ENCODE measurements around the gene CPNE2.

CPNE2 gene

GRCh38 chr16:57141822-57142631 is 49.6 kb downstream of the CPNE2 start:
- H3K4me2 ChIP-seq (ENCODE audit: low read length), result no peak overlapping the region
- no peak for TF ChIP-seq CTCF (IDR thresholded peaks at IDR 0.05)

GRCh38 chr16:57143149-57143921 is 51.0 kb downstream of the CPNE2 start:
- Histone ChIP-seq H3K4me3 (ENCODE audit: low read depth, low read length) (no peak overlapping the region), H3K36me3 (ENCODE audit: control insufficient read depth, insufficient read depth, low read length) (no peaks in the 10 kb centered on the region), H2AFZ (no peak overlapping the region), H3K27ac (no peak overlapping the region), H3K4me2 (ENCODE audit: low read length) (no peak overlapping the region), H3K4me1 (no peaks in the 10 kb centered on the region), H3K9me3 (ENCODE audit: control insufficient read depth, low read length) (no peaks in the 10 kb centered on the region), H3K9ac (no peak overlapping the region), H3K27me3 (ENCODE audit: control insufficient read depth, insufficient read depth, low read length) (no peaks in the 10 kb centered on the region), H3K79me2 (no peaks in the 10 kb centered on the region)
- TF ChIP-seq CTCF (IDR thresholded peaks at IDR 0.05), result no peak

More at GRCh38 chr16:57141822-57142631, 49.6 kb downstream of the CPNE2 start:
- Histone ChIP-seq H3K9me3 (ENCODE audit: control insufficient read depth, low read length) (no peaks in the 10 kb centered on the region), H3K27me3 (ENCODE audit: control insufficient read depth, insufficient read depth, low read length) (no peaks in the 10 kb centered on the region), H3K79me2 (no peaks in the 10 kb centered on the region), H2AFZ (no peak overlapping the region), H3K4me1 (no peaks in the 10 kb centered on the region), H3K36me3 (ENCODE audit: control insufficient read depth, insufficient read depth, low read length) (no peaks in the 10 kb centered on the region), H3K4me3 (ENCODE audit: low read depth, low read length) (no peak overlapping the region), H3K27ac (no peak overlapping the region), H3K9ac (no peak overlapping the region)

GRCh38 chr16:57144027-57144426 is 51.6 kb downstream of the CPNE2 start:
- H3K36me3 ChIP-seq (ENCODE audit: control insufficient read depth, insufficient read depth, low read length), result no peaks in the 10 kb centered on the region
- no peak overlapping the region for H3K4me2 ChIP-seq (ENCODE audit: low read length)
- no peak overlapping the region for H2AFZ ChIP-seq
- H3K4me3 ChIP-seq (ENCODE audit: low read depth, low read length), result no peak overlapping the region
- H3K9ac ChIP-seq, result no peak overlapping the region
- H3K79me2 ChIP-seq, result no peaks in the 10 kb centered on the region
- no peaks in the 10 kb centered on the region for H3K27me3 ChIP-seq (ENCODE audit: control insufficient read depth, insufficient read depth, low read length)
- H3K4me1 ChIP-seq, result no peaks in the 10 kb centered on the region
- no peak for TF ChIP-seq CTCF (IDR thresholded peaks at IDR 0.05)
- H3K27ac ChIP-seq, result no peak overlapping the region
- no peaks in the 10 kb centered on the region for H3K9me3 ChIP-seq (ENCODE audit: control insufficient read depth, low read length)

- no peaks in the 10 kb centered on the region for H3K4me1 ChIP-seq
- no peaks in the 10 kb centered on the region for H3K36me3 ChIP-seq (ENCODE audit: control insufficient read depth, insufficient read depth, low read length)
- no peak overlapping the region for H3K4me2 ChIP-seq (ENCODE audit: low read length)
- no peak overlapping the region for H3K9ac ChIP-seq
- no peak overlapping the region for H2AFZ ChIP-seq
- no peak for TF ChIP-seq CTCF (IDR thresholded peaks at IDR 0.05)
- H3K4me3 ChIP-seq (ENCODE audit: low read depth, low read length), result no peak overlapping the region
- no peaks in the 10 kb centered on the region for H3K27me3 ChIP-seq (ENCODE audit: control insufficient read depth, insufficient read depth, low read length)
- H3K27ac ChIP-seq, result no peak overlapping the region
- no peaks in the 10 kb centered on the region for H3K9me3 ChIP-seq (ENCODE audit: control insufficient read depth, low read length)
- no peaks in the 10 kb centered on the region for H3K79me2 ChIP-seq
These were observed 53.0 kb downstream of the CPNE2 start for GRCh38 chr16:57145046-57146021.

All from parathyroid adenoma (tissue), 2 donors.